Measurements from ENCODE around the gene ZNF330. TPM values are rescaled to one million over a fixed set of nuclear protein-coding genes. Genes with fewer than 3 reads are reported as not detected.

The ZNF330 gene
- polyA plus RNA-seq, 1 of the 3 experiments (the other 2 are of a cell fraction), result 19.4 TPM

- Histone ChIP-seq H3K9ac (no peak overlapping the region), H4K20me1 (ENCODE audit: insufficient read depth) (no peaks in the 10 kb centered on the region), H3K9me3 (no peaks in the 10 kb centered on the region), H3K79me2 (ENCODE audit: insufficient read depth) (no peaks in the 10 kb centered on the region), H2AFZ (ENCODE audit: low read depth) (no peak overlapping the region), H3K27ac (ENCODE audit: low read depth in 2 of 2, low read length in 1 of 2) (no peak overlapping the region), H3K9me2 (no peaks in the 10 kb centered on the region), H3K36me3 (replicated peaks in 1 of 2; ENCODE audit: control insufficient read depth in 1 of 2, insufficient read depth in 2 of 2, low read length in 1 of 2) (no peaks in the 10 kb centered on the region), H3K4me2 (no peak overlapping the region), H3K27me3 (ENCODE audit: insufficient read depth) (no peaks in the 10 kb centered on the region), H3K4me3 (ENCODE audit: low read depth in 2 of 2, low read length in 1 of 2) (no peak overlapping the region), H3F3A (replicated peaks; ENCODE audit: insufficient read depth) (no peaks in the 10 kb centered on the region), H3K4me1 (ENCODE audit: control insufficient read depth in 1 of 2, insufficient read depth in 2 of 2, low read depth in 1 of 2, low read length in 1 of 2) (peaks cover 0 to 3% of the 10 kb centered on the region in 2 experiments; a peak in 1 of 4 replicates)
- DNase-seq, result no peak
- ChIA-PET CTCF (no interaction called here), POLR2A (no interaction called here)
- no peak for TF ChIP-seq EP300 (IDR thresholded peaks at IDR 0.05; ENCODE audit: borderline replicate concordance in 1 of 2, low read depth in 1 of 2, low read length in 1 of 2)
- TF ChIP-seq, protein P1, sequence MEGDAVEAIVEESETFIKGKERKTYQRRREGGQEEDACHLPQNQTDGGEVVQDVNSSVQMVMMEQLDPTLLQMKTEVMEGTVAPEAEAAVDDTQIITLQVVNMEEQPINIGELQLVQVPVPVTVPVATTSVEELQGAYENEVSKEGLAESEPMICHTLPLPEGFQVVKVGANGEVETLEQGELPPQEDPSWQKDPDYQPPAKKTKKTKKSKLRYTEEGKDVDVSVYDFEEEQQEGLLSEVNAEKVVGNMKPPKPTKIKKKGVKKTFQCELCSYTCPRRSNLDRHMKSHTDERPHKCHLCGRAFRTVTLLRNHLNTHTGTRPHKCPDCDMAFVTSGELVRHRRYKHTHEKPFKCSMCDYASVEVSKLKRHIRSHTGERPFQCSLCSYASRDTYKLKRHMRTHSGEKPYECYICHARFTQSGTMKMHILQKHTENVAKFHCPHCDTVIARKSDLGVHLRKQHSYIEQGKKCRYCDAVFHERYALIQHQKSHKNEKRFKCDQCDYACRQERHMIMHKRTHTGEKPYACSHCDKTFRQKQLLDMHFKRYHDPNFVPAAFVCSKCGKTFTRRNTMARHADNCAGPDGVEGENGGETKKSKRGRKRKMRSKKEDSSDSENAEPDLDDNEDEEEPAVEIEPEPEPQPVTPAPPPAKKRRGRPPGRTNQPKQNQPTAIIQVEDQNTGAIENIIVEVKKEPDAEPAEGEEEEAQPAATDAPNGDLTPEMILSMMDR (IDR thresholded peaks at IDR 0.05), result no peak
- TF ChIP-seq FOXM1 (IDR thresholded peaks at IDR 0.05; ENCODE audit: low read depth), result no peak
- TF ChIP-seq SMC3 (IDR thresholded peaks at IDR 0.05; ENCODE audit: low read depth, low read length), result no peak
- no peak for TF ChIP-seq POLR2AphosphoS5 (IDR thresholded peaks at IDR 0.05; ENCODE audit: low read depth, low read length)
- no peak for TF ChIP-seq MXI1 (IDR thresholded peaks at IDR 0.05; ENCODE audit: low read depth, low read length)
These were observed 27.8 kb downstream of the ZNF330 start for GRCh38 chr4:141248486-141248885.

- no peak overlapping the region for H3K4me2 ChIP-seq
- no peaks in the 10 kb centered on the region for H3K9me3 ChIP-seq
- DNase-seq, result no peak
- H3K9ac ChIP-seq, result no peak overlapping the region
- no peaks in the 10 kb centered on the region for H3K4me1 ChIP-seq (ENCODE audit: control insufficient read depth in 1 of 2, insufficient read depth in 2 of 2, low read depth in 1 of 2, low read length in 1 of 2)
- H3K9me2 ChIP-seq, result no peaks in the 10 kb centered on the region
- TF ChIP-seq FOXJ3 (CRISPR knock-in tag; IDR thresholded peaks at IDR 0.05) (no peak), NFIC (IDR thresholded peaks at IDR 0.05; ENCODE audit: borderline replicate concordance) (no peak), RFX5 (IDR thresholded peaks at IDR 0.05; ENCODE audit: low read length) (no peak), CHD2 (IDR thresholded peaks at IDR 0.05; ENCODE audit: low read length, partially characterized antibody) (no peak), MEF2A (IDR thresholded peaks at IDR 0.05; ENCODE audit: borderline replicate concordance, low read depth) (no peak), TCF12 (IDR thresholded peaks at IDR 0.05) (no peak), EZH2phosphoT487 (IDR thresholded peaks at IDR 0.05; ENCODE audit: borderline replicate concordance, low read depth) (no peak), TEAD4 (IDR thresholded peaks at IDR 0.05; ENCODE audit: borderline replicate concordance, insufficient read depth) (no peak), FOSL2 (IDR thresholded peaks at IDR 0.05; ENCODE audit: borderline replicate concordance, low read depth) (no peak), YY1 (IDR thresholded peaks at IDR 0.05; ENCODE audit: low read depth) (no peak), RCOR1 (IDR thresholded peaks at IDR 0.05; ENCODE audit: low read length) (no peak), SMC3 (IDR thresholded peaks at IDR 0.05; ENCODE audit: low read depth, low read length) (no peak)
- H3K4me3 ChIP-seq (ENCODE audit: low read depth in 2 of 2, low read length in 1 of 2), result no peak overlapping the region
- H3K36me3 ChIP-seq (replicated peaks in 1 of 2; ENCODE audit: control insufficient read depth in 1 of 2, insufficient read depth in 2 of 2, low read length in 1 of 2), result no peaks in the 10 kb centered on the region
- no peak overlapping the region for H3K27ac ChIP-seq (ENCODE audit: low read depth in 2 of 2, low read length in 1 of 2)
- no peaks in the 10 kb centered on the region for H4K20me1 ChIP-seq (ENCODE audit: insufficient read depth)
- no peaks in the 10 kb centered on the region for H3K27me3 ChIP-seq (ENCODE audit: insufficient read depth)
- H2AFZ ChIP-seq (ENCODE audit: low read depth), result no peak overlapping the region
- CTCF ChIA-PET, result no interaction called here
- H3F3A ChIP-seq (replicated peaks; ENCODE audit: insufficient read depth), result no peaks in the 10 kb centered on the region
- POLR2A ChIA-PET, result no interaction called here
- H3K79me2 ChIP-seq (ENCODE audit: insufficient read depth), result no peaks in the 10 kb centered on the region
These were observed 33.6 kb downstream of the ZNF330 start for GRCh38 chr4:141254326-141254725.
